Hematopoietic multipotent progenitor cell treated with erythropoietin and hydrocortisone succinate and interleukin-3 and kit ligand, for 8 days (in vitro differentiated cells): ENCODE data around the gene PDYN.

Experiments used
- DNase-seq: peaks from one replicate; pipeline ENCODE4 v3.0.0-alpha.2; 2015

The PDYN gene

DNA sequence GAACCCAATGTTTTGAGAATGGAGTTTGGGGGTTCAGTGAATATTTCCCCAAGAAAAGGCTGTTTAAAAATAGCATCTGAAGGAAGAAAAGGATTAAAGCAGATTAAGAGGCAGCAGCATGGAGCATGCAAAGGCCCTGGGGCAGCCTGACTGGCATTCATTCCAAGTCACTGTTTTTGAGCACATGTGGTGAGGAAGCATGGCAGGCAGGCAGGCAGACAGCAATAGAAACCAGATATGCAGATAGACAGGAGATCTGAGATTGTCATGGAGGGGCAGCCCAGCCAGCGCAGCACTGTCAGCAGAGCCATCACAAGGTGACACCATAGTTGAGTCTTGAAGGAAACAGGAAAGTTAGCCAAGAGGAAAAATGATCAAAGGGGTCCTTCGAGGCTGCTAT lies 60.9 kb downstream of the PDYN start:
- DNase-seq, result no peak

DNA sequence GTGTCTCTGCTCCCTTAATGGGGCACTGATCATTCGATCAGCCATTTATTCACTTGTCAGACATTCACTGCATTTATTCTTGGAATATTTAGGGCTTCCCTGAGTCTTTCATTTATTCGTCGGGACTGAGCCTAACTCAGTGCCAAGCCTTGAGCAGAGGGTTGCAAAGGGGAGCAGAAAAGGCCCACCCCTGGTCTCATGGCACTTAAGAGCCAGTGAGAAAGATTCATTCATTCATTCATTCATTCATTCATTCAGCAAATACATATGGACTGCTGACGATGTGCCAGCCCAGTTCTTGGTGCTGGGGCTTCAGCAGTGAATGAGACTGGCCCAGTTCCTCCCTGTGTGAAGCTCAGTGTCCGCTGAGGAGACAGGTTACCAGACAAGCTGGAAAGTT lies 62.0 kb downstream of the PDYN start:
- no peak for DNase-seq

DNA sequence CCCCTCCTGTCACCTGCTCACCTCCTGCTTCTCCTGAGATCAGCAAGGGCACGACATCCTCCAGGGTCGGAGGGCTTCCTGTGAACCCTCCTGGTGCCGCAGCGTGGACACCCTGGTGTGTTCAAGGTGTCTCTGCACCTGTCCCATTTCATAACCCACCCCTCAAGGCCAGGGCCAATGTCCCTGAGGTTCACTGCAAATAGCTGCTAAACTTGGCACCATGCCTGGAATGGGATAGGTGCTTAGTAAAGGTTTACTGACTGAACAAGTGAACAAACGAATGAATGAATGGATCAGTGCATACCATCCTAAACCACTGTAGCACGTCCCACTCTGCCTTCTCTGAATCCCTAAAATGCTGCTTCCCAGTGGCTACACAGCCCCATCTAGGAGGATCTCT lies 63.7 kb downstream of the PDYN start:
- no peak for DNase-seq

DNA sequence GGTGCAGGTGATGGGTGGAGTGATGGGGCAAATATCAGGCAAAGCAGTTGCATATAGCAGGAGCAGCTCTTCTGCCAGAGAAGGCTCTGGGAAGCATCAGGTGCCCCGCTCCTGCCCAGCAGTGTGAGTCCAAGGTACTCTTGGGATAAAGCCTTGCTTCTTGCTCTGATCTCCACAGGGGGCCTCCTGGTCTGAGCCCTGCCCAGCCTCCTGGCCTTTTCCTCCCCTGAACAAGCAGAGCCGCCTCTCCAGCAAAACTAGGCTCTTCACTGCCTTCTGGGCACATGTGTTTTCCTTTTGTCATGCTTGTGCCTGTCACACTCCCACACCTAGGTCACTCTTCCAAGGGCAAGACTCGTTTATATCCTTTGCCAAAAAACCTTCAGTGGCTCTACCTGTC lies 64.4 kb downstream of the PDYN start:
- DNase-seq, result no peak

DNA sequence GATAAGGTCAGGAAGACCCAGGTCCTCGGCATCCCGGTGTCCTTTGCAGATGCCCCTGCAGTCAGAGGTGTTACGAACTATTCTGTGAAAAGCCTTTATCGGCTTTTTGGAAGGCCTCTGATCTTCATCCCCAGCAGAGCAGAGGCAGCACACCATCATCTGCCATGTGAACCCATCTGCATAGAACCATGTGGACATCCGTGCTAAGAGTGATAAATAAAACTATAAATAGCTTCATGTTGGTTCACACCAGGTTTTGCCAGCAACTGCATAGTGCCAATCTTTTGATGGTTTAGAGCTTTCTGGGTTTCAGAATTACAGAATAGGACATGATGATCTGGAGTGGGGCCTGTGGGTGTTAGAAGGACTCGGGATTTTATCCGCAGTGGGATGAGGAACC lies 65.1 kb downstream of the PDYN start:
- DNase-seq, result no peak
